Activated B cell treated with CpG ODN at 0.5 μM for 24 hours (primary cell): ENCODE measurements around the gene FBXO44. TPM values are rescaled to one million over a fixed set of nuclear protein-coding genes. Genes with fewer than 3 reads are reported as not detected.

Source experiments
- ATAC-seq: fragments of 200-7000 bp; cut with Tn5 transposase; one replicate; pipeline ENCODE4 v1.10.0; 2021; ENCODE audit warnings: low read depth, mild to moderate bottlenecking, moderate library complexity
- CTCF ChIA-PET: fragments of 350-600 bp; sonication (Branson Sonifier 250); formaldehyde crosslinking; loops from one replicate; lab custom pipeline; 2021; ENCODE audit warnings: antibody characterized with exemption; lab: Charles Lee
- POLR2A ChIA-PET: fragments of 350-600 bp; sonication (Branson Sonifier 250); formaldehyde crosslinking; loops from one replicate; lab custom pipeline; 2021; ENCODE audit warnings: antibody characterized with exemption; lab: Charles Lee
- DNase-seq: peaks from one replicate; pipeline ENCODE4 v3.0.0; 2022
- H3K27ac Mint-ChIP-seq: one replicate; pipeline ENCODE4 v1.8.0; 2020; ENCODE audit warnings: mixed read lengths
- H3K27me3 Mint-ChIP-seq: one replicate; pipeline ENCODE4 v1.8.0; 2021; ENCODE audit warnings: mixed read lengths
- H3K36me3 Mint-ChIP-seq: one replicate; pipeline ENCODE4 v1.8.0; 2021; ENCODE audit warnings: low read depth, mixed read lengths
- H3K4me1 Mint-ChIP-seq: one replicate; pipeline ENCODE4 v1.8.0; 2021; ENCODE audit warnings: mixed read lengths
- H3K4me3 Mint-ChIP-seq: one replicate; pipeline ENCODE4 v1.8.0; 2020; ENCODE audit warnings: mild to moderate bottlenecking, mixed read lengths
- H3K9me3 Mint-ChIP-seq: one replicate; pipeline ENCODE4 v1.8.0; 2020; ENCODE audit warnings: mixed read lengths
- CTCF ChIP-seq: fragments of 200-600 bp; IDR thresholded peaks from one replicate; pipeline ENCODE4 v1.8.0; 2022; ENCODE audit warnings: antibody characterized with exemption, mild to moderate bottlenecking
- intact Hi-C: fragments of 100-400 bp; cut with micrococcal nuclease; formaldehyde crosslinking; loops from one replicate; pipeline ENCODE4 v1.15.1; 2024
- total RNA-seq: library from RNA; stranded (reverse); gene quantifications from 2 replicates; pipeline ENCODE4 v1.2.3, GENCODE V29; 2022

FBXO44 gene
- total RNA-seq, 1 donor from 2014 or later = 27.2 TPM

DNA sequence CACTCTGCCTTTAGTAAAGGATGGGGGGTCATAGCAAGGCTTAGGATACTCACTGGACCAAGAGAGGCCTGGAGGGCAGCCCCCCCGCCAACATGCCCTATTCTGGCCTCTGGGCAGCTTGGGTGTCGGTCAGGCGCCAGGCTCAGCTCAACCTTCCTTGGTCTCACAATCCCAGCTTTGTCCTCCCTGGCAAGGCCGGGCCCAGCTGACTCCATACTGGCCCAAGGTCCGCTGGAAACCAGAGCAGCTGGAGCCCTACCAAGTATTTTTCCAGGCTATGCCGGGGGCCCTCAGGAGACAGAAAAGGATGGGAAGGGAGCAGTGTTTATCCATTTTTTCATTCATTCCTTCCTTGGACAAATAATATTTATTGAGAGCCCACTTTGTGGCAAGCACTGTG lies 6.6 kb upstream of the FBXO44 start:
- ATAC-seq = no peak
- Mint-ChIP-seq H3K36me3 (no peaks in the 10 kb centered on the region), H3K4me3 (no peak overlapping the region), H3K9me3 (no peaks in the 10 kb centered on the region), H3K27ac (no peak overlapping the region), H3K4me1 (peaks cover 23% of the 10 kb centered on the region), H3K27me3 (no peaks in the 10 kb centered on the region)
- no peak for DNase-seq
- CTCF ChIA-PET = interaction anchor here (1.0 to 7.3 kb wide), 3 partner anchors 67 to 610 kb away, joined by 3 to 74 read pairs (median 13); no protein-coding TSS in a partner anchor
- TF ChIP-seq CTCF = no peak
- POLR2A ChIA-PET = no interaction called here
- intact Hi-C loops = no loop called here

GRCh38 chr1:11648732-11649158 lies 5.9 kb upstream of the FBXO44 start:
- Mint-ChIP-seq H3K27ac (no peak overlapping the region), H3K9me3 (no peaks in the 10 kb centered on the region), H3K4me1 (peaks cover 23% of the 10 kb centered on the region), H3K36me3 (no peaks in the 10 kb centered on the region), H3K4me3 (no peak overlapping the region), H3K27me3 (no peaks in the 10 kb centered on the region)
- peak; percentile 36 for DNase-seq
- TF ChIP-seq CTCF = no peak
- peak; percentile 50 for ATAC-seq
- CTCF ChIA-PET = interaction anchor here (1.0 to 7.3 kb wide), 4 partner anchors 15 to 611 kb away, joined by 3 to 74 read pairs (median 16); partner anchors contain the start of gene FBXO6
- intact Hi-C loops = no loop called here
- POLR2A ChIA-PET = interaction anchor here (2.5 to 2.7 kb wide), 2 partner anchors 16 to 259 kb away, joined by 15 to 16 read pairs; partner anchors contain the start of gene FBXO6

GRCh38 chr1:11649237-11649623 lies 5.4 kb upstream of the FBXO44 start:
- no peak for TF ChIP-seq CTCF
- peaks cover 23% of the 10 kb centered on the region for H3K4me1 Mint-ChIP-seq
- intact Hi-C loops = no loop called here
- peak overlapping the region; percentile 32 for H3K4me3 Mint-ChIP-seq
- no peaks in the 10 kb centered on the region for H3K36me3 Mint-ChIP-seq
- H3K9me3 Mint-ChIP-seq = no peaks in the 10 kb centered on the region
- H3K27ac Mint-ChIP-seq = no peak overlapping the region
- ATAC-seq = no peak
- no peaks in the 10 kb centered on the region for H3K27me3 Mint-ChIP-seq
- POLR2A ChIA-PET = interaction anchor here (1.4 to 3.3 kb wide), 5 partner anchors 15 to 387 kb away, joined by 4 to 36 read pairs (median 15); partner anchors contain the start of genes FBXO6 and MTOR
- no peak for DNase-seq
- CTCF ChIA-PET = interaction anchor here (0.6 to 7.3 kb wide), 6 partner anchors 15 to 611 kb away, joined by 3 to 74 read pairs (median 8); partner anchors contain the start of gene FBXO6

DNA sequence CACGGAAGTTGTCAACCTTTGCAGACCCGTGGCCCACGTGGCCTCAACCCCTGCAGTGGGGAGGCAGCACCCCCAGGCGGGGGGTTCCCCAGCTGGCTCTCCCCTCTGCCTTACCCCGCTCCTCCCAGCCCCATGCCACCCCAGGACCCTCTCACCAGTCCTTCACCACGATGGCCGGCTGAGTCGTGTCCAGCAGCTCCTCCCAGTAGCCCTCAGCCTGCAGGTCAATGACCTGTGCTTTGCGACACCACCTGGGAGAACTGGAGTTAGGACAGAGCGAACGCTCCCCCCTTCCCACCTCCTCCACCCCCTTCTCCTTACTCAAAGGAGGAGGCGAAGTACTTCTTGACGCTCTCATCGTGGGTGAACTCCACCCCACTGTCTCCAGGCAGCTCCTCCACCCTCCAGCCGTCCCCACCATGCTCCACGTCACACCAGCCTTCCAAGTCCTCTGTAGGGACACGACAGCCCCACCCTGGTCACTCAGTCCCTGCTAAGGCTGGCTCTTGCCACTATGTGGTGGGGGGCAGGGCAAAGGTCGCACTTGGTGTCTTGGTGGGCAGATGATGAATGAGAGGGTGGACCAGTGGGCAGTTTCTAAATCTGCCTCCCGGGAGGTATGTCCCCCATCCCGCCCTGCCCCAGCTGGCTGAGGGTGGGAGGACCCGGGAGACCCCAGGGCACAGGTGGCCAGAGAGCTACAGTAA lies 4.9 kb upstream of the FBXO44 start:
- TF ChIP-seq CTCF = no peak
- H3K9me3 Mint-ChIP-seq = no peaks in the 10 kb centered on the region
- intact Hi-C loops = loop anchor here (1.0 to 5.0 kb wide), 4 partner anchors 70 to 258 kb away; partner anchors contain the start of genes CLCN6 and MTHFR
- CTCF ChIA-PET = interaction anchor here (0.6 to 7.3 kb wide), 8 partner anchors 11 to 612 kb away, joined by 3 to 74 read pairs (median 4); partner anchors contain the start of gene FBXO6
- no peak for DNase-seq
- H3K4me1 Mint-ChIP-seq = peaks cover 23% of the 10 kb centered on the region
- POLR2A ChIA-PET = interaction anchor here (0.7 to 3.3 kb wide), 8 partner anchors 15 to 388 kb away, joined by 3 to 36 read pairs (median 6); partner anchors contain the start of genes AGTRAP, FBXO6, MAD2L2 and MTOR
- H3K27ac Mint-ChIP-seq = no peak overlapping the region
- no peaks in the 10 kb centered on the region for H3K27me3 Mint-ChIP-seq
- peak overlapping the region; percentile 32 for H3K4me3 Mint-ChIP-seq
- H3K36me3 Mint-ChIP-seq = no peaks in the 10 kb centered on the region
- no peak for ATAC-seq
